IMR-90 (cell line): ENCODE data around the gene TPRX2. TPM values are rescaled to one million over a fixed set of nuclear protein-coding genes. Genes with fewer than 3 reads are reported as not detected.

Experiments
- ATAC-seq: fragments of 200-7000 bp; cut with Tn5 transposase; 2 replicates; pipeline ENCODE4 v1.9.1; 2020; ENCODE audit warnings: low read depth, mild to moderate bottlenecking, moderate library complexity
- BruUV-seq: library from RNA; stranded (reverse); fragments of 400-500 nt; replicated peaks from 2 replicates; lab custom pipeline; 2021; lab: Mats Ljungman, UMichigan
- CTCF ChIA-PET: fragments of 300-600 bp; formaldehyde crosslinking; extraction: SDS; loops from one replicate; lab custom pipeline; 2021; ENCODE audit warnings: antibody characterized with exemption; lab: Yijun Ruan, JAX
- POLR2A ChIA-PET: fragments of 300-600 bp; sonication (Branson Sonifier 250); formaldehyde crosslinking; loops from one replicate; lab custom pipeline; 2022; ENCODE audit warnings: antibody characterized with exemption; ENCODE audit not compliant: unreplicated experiment; lab: Charles Lee
- DNase-seq: peaks from one replicate; pipeline ENCODE4 v3.0.0; 2013
- H2AFZ ChIP-seq: replicated peaks from 2 replicates; pipeline ENCODE3; 2013; ENCODE audit warnings: low read length, mild to moderate bottlenecking; ENCODE audit not compliant: poor library complexity
- H2AK5ac ChIP-seq: 2 replicates; pipeline ENCODE4 v1.6.1; 2013; ENCODE audit warnings: low read depth, low read length, inconsistent platforms
- H2AK9ac ChIP-seq: replicated peaks from 2 replicates; pipeline ENCODE3; 2013; ENCODE audit warnings: mild to moderate bottlenecking, low read depth, low read length, moderate library complexity; ENCODE audit not compliant: poor library complexity
- H2BK120ac ChIP-seq: 2 replicates; pipeline ENCODE4 v1.6.1; 2013; ENCODE audit warnings: low read depth, low read length, inconsistent platforms
- H2BK15ac ChIP-seq: 3 replicates; pipeline ENCODE4 v1.6.1; 2013; ENCODE audit warnings: low read depth, low read length, inconsistent platforms
- H2BK20ac ChIP-seq: 2 replicates; pipeline ENCODE4 v1.6.1; 2013; ENCODE audit warnings: low read depth, mild to moderate bottlenecking, inconsistent platforms, low read length, moderate library complexity
- H2BK5ac ChIP-seq: 2 replicates; pipeline ENCODE4 v1.6.1; 2013; ENCODE audit warnings: mild to moderate bottlenecking, low read depth, low read length, inconsistent platforms; ENCODE audit not compliant: poor library complexity, severe bottlenecking
- H3K14ac ChIP-seq: replicated peaks from 2 replicates; pipeline ENCODE4 v1.6.1; 2013; ENCODE audit warnings: low read depth, low read length, inconsistent platforms
- H3K18ac ChIP-seq: 2 replicates; pipeline ENCODE4 v1.6.1; 2013; ENCODE audit warnings: low read depth, low read length, control low read depth
- H3K23ac ChIP-seq: 2 replicates; pipeline ENCODE4 v1.6.1; 2013; ENCODE audit warnings: low read depth, low read length, inconsistent platforms
- H3K27ac ChIP-seq: 2 replicates; pipeline ENCODE4 v1.5.1; 2013; ENCODE audit warnings: mild to moderate bottlenecking, control low read depth, low read length; ENCODE audit not compliant: insufficient read depth
- H3K27me3 ChIP-seq: 2 replicates; pipeline ENCODE4 v1.6.1; 2013; ENCODE audit warnings: low read length; ENCODE audit not compliant: control insufficient read depth, insufficient read depth
- H3K36me3 ChIP-seq: 2 replicates; pipeline ENCODE4 v1.6.1; 2013; ENCODE audit warnings: low read length, mixed read lengths; ENCODE audit not compliant: control insufficient read depth, insufficient read depth
- H3K4ac ChIP-seq: 2 replicates; pipeline ENCODE4 v1.6.1; 2013; ENCODE audit warnings: low read depth, low read length, inconsistent platforms
- H3K4me1 ChIP-seq: 2 replicates; pipeline ENCODE4 v1.6.1; 2013; ENCODE audit warnings: low read length, mixed read lengths; ENCODE audit not compliant: control insufficient read depth, insufficient read depth
- H3K4me2 ChIP-seq: 2 replicates; pipeline ENCODE4 v1.6.1; 2013; ENCODE audit warnings: low read depth, mild to moderate bottlenecking, control low read depth, low read length, moderate library complexity
- H3K4me3 ChIP-seq: 2 replicates; pipeline ENCODE4 v1.5.1; 2013; ENCODE audit warnings: low read depth, mild to moderate bottlenecking, control low read depth, low read length, moderate library complexity; ENCODE audit not compliant: insufficient read depth
- H3K56ac ChIP-seq: 2 replicates; pipeline ENCODE4 v1.6.1; 2013; ENCODE audit warnings: low read length, inconsistent platforms; ENCODE audit not compliant: insufficient read depth; ENCODE audit errors: extremely low read depth
- H3K79me1 ChIP-seq, 2 experiments: 2 replicates each; pipeline ENCODE4 v1.6.1; 2013; ENCODE audit warnings: low read length in 2 of 2, inconsistent platforms in 1 of 2, low read depth in 1 of 2
- H3K9ac ChIP-seq: 2 replicates; pipeline ENCODE4 v1.6.1; 2013; ENCODE audit warnings: low read depth, low read length, control low read depth
- H3K9me1 ChIP-seq: 2 replicates; pipeline ENCODE4 v1.6.1; 2013; ENCODE audit warnings: low read length, inconsistent platforms; ENCODE audit not compliant: insufficient read depth
- H3K9me3 ChIP-seq: 2 replicates; pipeline ENCODE4 v1.6.1; 2013; ENCODE audit warnings: low read length; ENCODE audit not compliant: control insufficient read depth, insufficient read depth
- H4K20me1 ChIP-seq: 2 replicates; pipeline ENCODE4 v1.6.1; 2013; ENCODE audit warnings: low read length, inconsistent platforms; ENCODE audit not compliant: insufficient read depth
- H4K5ac ChIP-seq: 2 replicates; pipeline ENCODE4 v1.6.1; 2013; ENCODE audit warnings: mild to moderate bottlenecking, low read depth, low read length, control low read depth
- H4K8ac ChIP-seq, 2 experiments: 2 replicates each; pipeline ENCODE4 v1.6.1; 2013; ENCODE audit warnings: low read depth in 2 of 2, low read length in 2 of 2, control low read depth in 1 of 2, inconsistent platforms in 1 of 2
- H4K91ac ChIP-seq: 2 replicates; pipeline ENCODE4 v1.6.1; 2013; ENCODE audit warnings: low read depth, low read length, inconsistent platforms; ENCODE audit not compliant: insufficient read depth
- BHLHE40 ChIP-seq: fragments of 150-350 bp; IDR thresholded peaks from 2 replicates; pipeline ENCODE4 v1.6.1; 2016; ENCODE audit warnings: mild to moderate bottlenecking, low read depth, low read length
- CEBPB ChIP-seq: IDR thresholded peaks from 2 replicates; pipeline ENCODE4 v1.6.1; 2012; ENCODE audit warnings: low read depth, low read length, improper control_type of control experiment
- CHD1 ChIP-seq: IDR thresholded peaks from 2 replicates; pipeline ENCODE4 v1.6.1; 2012; ENCODE audit warnings: low read depth, low read length, improper control_type of control experiment
- CTCF ChIP-seq: conservative IDR thresholded peaks from 2 replicates; pipeline ENCODE4 v1.5.1; 2012; ENCODE audit warnings: mild to moderate bottlenecking, low read depth, low read length, improper control_type of control experiment
- ELK1 ChIP-seq: fragments of 150-350 bp; IDR thresholded peaks from 2 replicates; pipeline ENCODE4 v1.6.1; 2016; ENCODE audit warnings: low read depth, mild to moderate bottlenecking, low read length, moderate library complexity, borderline replicate concordance
- FOS ChIP-seq: fragments of 150-350 bp; IDR thresholded peaks from 2 replicates; pipeline ENCODE4 v1.6.1; 2016; ENCODE audit warnings: low read depth, low read length
- MAFK ChIP-seq: IDR thresholded peaks from 2 replicates; pipeline ENCODE4 v1.6.1; 2012; ENCODE audit warnings: low read depth, low read length, improper control_type of control experiment
- MAZ ChIP-seq: IDR thresholded peaks from 2 replicates; pipeline ENCODE4 v1.6.1; 2012; ENCODE audit warnings: low read depth, mild to moderate bottlenecking, low read length, improper control_type of control experiment, moderate library complexity, borderline replicate concordance
- MXI1 ChIP-seq: IDR thresholded peaks from 2 replicates; pipeline ENCODE4 v1.6.1; 2012; ENCODE audit warnings: low read depth, mild to moderate bottlenecking, low read length, moderate library complexity, borderline replicate concordance
- NFE2L2 ChIP-seq: fragments of 150-350 bp; IDR thresholded peaks from 2 replicates; pipeline ENCODE4 v1.6.1; 2016; ENCODE audit warnings: low read depth, mild to moderate bottlenecking, low read length
- POLR2A ChIP-seq: IDR thresholded peaks from 2 replicates; pipeline ENCODE4 v1.6.1; 2012; ENCODE audit warnings: mild to moderate bottlenecking, low read depth, low read length
- RAD21 ChIP-seq: IDR thresholded peaks from 2 replicates; pipeline ENCODE4 v1.6.1; 2012; ENCODE audit warnings: low read length, improper control_type of control experiment
- RCOR1 ChIP-seq: IDR thresholded peaks from 2 replicates; pipeline ENCODE4 v1.6.1; 2012; ENCODE audit warnings: mild to moderate bottlenecking, low read length, improper control_type of control experiment; ENCODE audit not compliant: insufficient replicate concordance
- RFX5 ChIP-seq: IDR thresholded peaks from 2 replicates; pipeline ENCODE4 v1.8.0; 2012; ENCODE audit warnings: low read depth, mild to moderate bottlenecking, low read length, moderate library complexity
- SMC3 ChIP-seq: fragments of 150-350 bp; IDR thresholded peaks from 2 replicates; pipeline ENCODE4 v1.6.1; 2016; ENCODE audit warnings: low read depth, mild to moderate bottlenecking, antibody characterized with exemption, low read length, moderate library complexity
- USF2 ChIP-seq: fragments of 150-350 bp; IDR thresholded peaks from 2 replicates; pipeline ENCODE4 v1.6.1; 2017; ENCODE audit warnings: mild to moderate bottlenecking, antibody characterized with exemption, low read length, low read depth
- WGBS, 2 experiments: methylation state at CpG; one replicate each; pipeline versions ENCODE4 v1.1.5 to v1.1.7; 2013; ENCODE audit warnings: missing lambda C conversion rate in 2 of 2; ENCODE audit not compliant: insufficient read length in 1 of 2; ENCODE audit errors: extremely low coverage in 2 of 2; 5-methylcytosine and 5-hydroxymethylcytosine counted together
- dilution Hi-C: fragments of 300-500 bp; cut with HindIII; formaldehyde crosslinking; loops from one replicate; pipeline ENCODE4 v1.14.3; 2018; ENCODE audit warnings: low sequenced_read_pairs; ENCODE audit not compliant: unreplicated experiment
- in situ Hi-C: fragments of 300-500 bp; cut with MboI; formaldehyde crosslinking; loops from 3 replicates; pipeline ENCODE4 v1.14.3; 2019; ENCODE audit warnings: low sequenced_read_pairs, inconsistent platforms, mixed read lengths
- intact Hi-C: fragments of 100-400 bp; cut with micrococcal nuclease; formaldehyde crosslinking; loops from 2 replicates; pipeline ENCODE4 v1.10.0; 2022
- polyA plus RNA-seq, 3 experiments: library from polyadenylated mRNA; depleted of rRNA; stranded (reverse); fragments of >200 nt; gene quantifications; 2 replicates each; pipeline ENCODE4 v1.2.3, GENCODE V29; 2012; ENCODE audit warnings: low replicate concordance in 1 of 3
- total RNA-seq: library from RNA; depleted of rRNA; stranded (reverse); fragments of >200 nt; gene quantifications from 2 replicates; pipeline ENCODE4 v1.2.3, GENCODE V29; 2012

Gene TPRX2
- total and polyA plus RNA-seq, 2 of the 4 experiments (the other 2 are of a cell fraction) = not detected

- H2BK15ac ChIP-seq = no peak overlapping the region
- H3K9me1 ChIP-seq = no peaks in the 10 kb centered on the region
- H3K4me3 ChIP-seq = no peak overlapping the region
- no peaks in the 10 kb centered on the region for H3K79me1 ChIP-seq
- no peak overlapping the region for H3K9ac ChIP-seq
- no peak overlapping the region for H3K14ac ChIP-seq
- BruUV-seq = no TSS peak
- no peak overlapping the region for H2BK5ac ChIP-seq
- in situ Hi-C loops = no loop called here
- no peak overlapping the region for H3K18ac ChIP-seq
- no peaks in the 10 kb centered on the region for H3K4me1 ChIP-seq
- ChIA-PET CTCF (interaction anchor here (0.8 to 1.5 kb wide), 4 partner anchors 10 to 82 kb away, joined by 3 to 5 read pairs (median 4); no protein-coding TSS in a partner anchor), POLR2A (no interaction called here)
- H3K27ac ChIP-seq = no peak overlapping the region
- H2AFZ ChIP-seq = peak overlapping the region; percentile 82
- no peaks in the 10 kb centered on the region for H3K9me3 ChIP-seq
- peak; percentile 55 for DNase-seq
- H2AK9ac ChIP-seq = no peak overlapping the region
- no peak overlapping the region for H3K23ac ChIP-seq
- H2AK5ac ChIP-seq = no peak overlapping the region
- H2BK20ac ChIP-seq = no peak overlapping the region; the same call in 1 of the 2 replicates
- TF ChIP-seq SMC3 (peak; percentile 59), NFE2L2 (no peak), CEBPB (no peak), MAFK (no peak), RCOR1 (no peak), MXI1 (no peak), RAD21 (peak; percentile 77), USF2 (no peak), MAZ (peak; percentile 65; the same call in 1 of the 2 replicates), RFX5 (no peak), CHD1 (no peak), BHLHE40 (no peak), ELK1 (no peak), FOS (no peak), POLR2A (no peak), CTCF (peak; percentile 88)
- peaks cover 6% of the 10 kb centered on the region for H3K27me3 ChIP-seq
- peak; percentile 100 for ATAC-seq
- H4K8ac ChIP-seq = no peak overlapping the region
- no peaks in the 10 kb centered on the region for H4K20me1 ChIP-seq
- no peak overlapping the region for H2BK120ac ChIP-seq
- no peak overlapping the region for H3K56ac ChIP-seq
- WGBS, 2 experiments = no CpG with 5 or more reads among the region's 14 CpGs
- H3K4me2 ChIP-seq = no peak overlapping the region
- no peak overlapping the region for H4K91ac ChIP-seq
- no peak overlapping the region for H4K5ac ChIP-seq
- intact Hi-C loops = loop anchor here (1.0 kb wide), 4 partner anchors 50 to 150 kb away; partner anchors contain the start of gene EHD2
- dilution Hi-C loops = no loop called here
- H3K4ac ChIP-seq = no peak overlapping the region
- H3K36me3 ChIP-seq = no peaks in the 10 kb centered on the region
Observed at GRCh38 chr19:47863514-47863936, 4.5 kb downstream of the TPRX2 start.
